A549 (cell line): ENCODE measurements around the gene TIMM10.

ENCODE experiments used
- CBX8 ChIP-seq: fragments of 200-600 bp; sonication (generic); IDR thresholded peaks from 2 replicates; pipeline ENCODE4 v1.6.1; 2016
- EP300 ChIP-seq, 2 experiments: fragments of >200 bp; sonication (Bioruptor Twin); formaldehyde crosslinking; IDR thresholded peaks; 2 replicates in 1 of 2; 3 replicates in 1 of 2; pipeline ENCODE4 v1.6.1; 2016 to 2017
- POLR2AphosphoS2 ChIP-seq: conservative IDR thresholded peaks from 2 replicates; pipeline ENCODE4 v1.6.1; 2012; ENCODE audit warnings: low read length, improper control_type of control experiment, inconsistent platforms
- RARB ChIP-seq: fragments of 250-450 bp; sonication (Bioruptor Pico); IDR thresholded peaks from 2 replicates; pipeline ENCODE4 v1.8.0; 2021; ENCODE audit warnings: mild to moderate bottlenecking, moderate library complexity
- SMC3 ChIP-seq: fragments of >200 bp; sonication (Bioruptor Twin); formaldehyde crosslinking; IDR thresholded peaks from 3 replicates; pipeline ENCODE4 v1.6.1; 2018; ENCODE audit warnings: inconsistent platforms
- TF ChIP-seq, protein P1 (sequence below): fragments of >200 bp; sonication (Bioruptor Twin); formaldehyde crosslinking; IDR thresholded peaks from 3 replicates; pipeline ENCODE4 v1.5.1; 2016

DNA sequence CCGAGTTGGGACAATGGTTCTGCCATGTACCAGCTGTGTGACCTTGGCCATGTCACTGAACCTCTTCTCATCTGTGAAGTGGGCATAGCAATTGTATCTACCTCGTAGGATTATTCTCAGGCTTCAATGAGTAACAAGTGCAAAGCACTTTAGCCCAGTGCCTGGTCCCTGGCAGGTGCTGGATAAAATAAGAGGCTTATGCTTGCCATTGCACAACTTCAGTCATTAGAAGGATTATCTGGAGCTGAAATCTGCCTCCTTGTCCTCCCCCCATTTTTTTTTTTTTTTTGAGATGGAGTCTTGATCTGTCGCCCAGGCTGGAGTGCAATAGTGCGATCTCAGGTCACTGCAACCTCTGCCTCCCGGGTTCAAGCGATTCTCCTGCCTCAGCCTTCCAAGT is 14.0 kb upstream of the TIMM10 start:
- TF ChIP-seq CBX8 (no peak), EP300 (IDR thresholded peaks at IDR 0.05) (no peak), POLR2AphosphoS2 (no peak), RARB (CRISPR knock-in tag) (no peak), SMC3 (no peak)
- TF ChIP-seq, protein P1, sequence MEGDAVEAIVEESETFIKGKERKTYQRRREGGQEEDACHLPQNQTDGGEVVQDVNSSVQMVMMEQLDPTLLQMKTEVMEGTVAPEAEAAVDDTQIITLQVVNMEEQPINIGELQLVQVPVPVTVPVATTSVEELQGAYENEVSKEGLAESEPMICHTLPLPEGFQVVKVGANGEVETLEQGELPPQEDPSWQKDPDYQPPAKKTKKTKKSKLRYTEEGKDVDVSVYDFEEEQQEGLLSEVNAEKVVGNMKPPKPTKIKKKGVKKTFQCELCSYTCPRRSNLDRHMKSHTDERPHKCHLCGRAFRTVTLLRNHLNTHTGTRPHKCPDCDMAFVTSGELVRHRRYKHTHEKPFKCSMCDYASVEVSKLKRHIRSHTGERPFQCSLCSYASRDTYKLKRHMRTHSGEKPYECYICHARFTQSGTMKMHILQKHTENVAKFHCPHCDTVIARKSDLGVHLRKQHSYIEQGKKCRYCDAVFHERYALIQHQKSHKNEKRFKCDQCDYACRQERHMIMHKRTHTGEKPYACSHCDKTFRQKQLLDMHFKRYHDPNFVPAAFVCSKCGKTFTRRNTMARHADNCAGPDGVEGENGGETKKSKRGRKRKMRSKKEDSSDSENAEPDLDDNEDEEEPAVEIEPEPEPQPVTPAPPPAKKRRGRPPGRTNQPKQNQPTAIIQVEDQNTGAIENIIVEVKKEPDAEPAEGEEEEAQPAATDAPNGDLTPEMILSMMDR: no peak
